Measurements from ENCODE around the gene LRRC55. TPM values are rescaled to one million over a fixed set of nuclear protein-coding genes. Genes with fewer than 3 reads are reported as not detected.

The LRRC55 gene
- polyA plus RNA-seq, 1 experiment, result not detected

GRCh38 chr11:57140568-57140967, 41.2 kb upstream of the LRRC55 start:
- Histone ChIP-seq H3K4me3 (ENCODE audit: low read depth, low read length) (no peak overlapping the region), H3K27ac (ENCODE audit: low read depth, low read length) (no peak overlapping the region), H3K9me3 (ENCODE audit: control insufficient read depth, insufficient read depth, low read length) (no peaks in the 10 kb centered on the region), H3K27me3 (ENCODE audit: control insufficient read depth, insufficient read depth, low read length) (peaks cover 2% of the 10 kb centered on the region)
- ChIA-PET CTCF (interaction anchor here (1.4 kb wide), 1 partner anchor 109 kb away, joined by 9 read pairs; no protein-coding TSS in a partner anchor), POLR2A (no interaction called here)
- no peak for TF ChIP-seq CTCF (IDR thresholded peaks at IDR 0.05; ENCODE audit: low read depth, low read length)
- no peak for DNase-seq (ENCODE audit: low read depth, low spot score)

DNA sequence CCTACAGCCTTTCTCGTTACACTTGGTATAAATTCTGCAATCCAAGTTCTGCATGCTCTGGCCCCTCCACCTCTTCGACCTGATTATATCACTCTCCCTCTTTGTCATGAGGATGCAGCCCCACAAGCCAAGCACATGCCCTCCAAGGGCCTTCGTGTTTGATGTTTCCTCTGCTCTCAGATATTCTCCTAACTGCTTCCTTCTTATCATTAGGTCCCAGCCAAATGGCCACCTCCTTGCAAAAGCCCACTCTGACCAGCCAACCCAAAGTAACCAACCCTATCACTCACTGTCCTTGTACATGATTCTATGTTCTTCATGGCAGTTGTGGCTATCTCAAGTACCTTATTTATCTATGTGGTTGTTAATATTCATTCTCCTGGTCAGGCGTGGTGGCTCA, 38.3 kb upstream of the LRRC55 start:
- DNase-seq (ENCODE audit: low read depth, low spot score), result no peak
- Histone ChIP-seq H3K4me3 (ENCODE audit: low read depth, low read length) (no peak overlapping the region), H3K9me3 (ENCODE audit: control insufficient read depth, insufficient read depth, low read length) (no peaks in the 10 kb centered on the region), H3K27me3 (ENCODE audit: control insufficient read depth, insufficient read depth, low read length) (no peaks in the 10 kb centered on the region), H3K27ac (ENCODE audit: low read depth, low read length) (no peak overlapping the region)
- TF ChIP-seq CTCF (IDR thresholded peaks at IDR 0.05; ENCODE audit: low read depth, low read length), result no peak
- CTCF ChIA-PET, result interaction anchor here (0.7 kb wide), 1 partner anchor 113 kb away, joined by 3 read pairs; no protein-coding TSS in a partner anchor
- POLR2A ChIA-PET, result no interaction called here

DNA sequence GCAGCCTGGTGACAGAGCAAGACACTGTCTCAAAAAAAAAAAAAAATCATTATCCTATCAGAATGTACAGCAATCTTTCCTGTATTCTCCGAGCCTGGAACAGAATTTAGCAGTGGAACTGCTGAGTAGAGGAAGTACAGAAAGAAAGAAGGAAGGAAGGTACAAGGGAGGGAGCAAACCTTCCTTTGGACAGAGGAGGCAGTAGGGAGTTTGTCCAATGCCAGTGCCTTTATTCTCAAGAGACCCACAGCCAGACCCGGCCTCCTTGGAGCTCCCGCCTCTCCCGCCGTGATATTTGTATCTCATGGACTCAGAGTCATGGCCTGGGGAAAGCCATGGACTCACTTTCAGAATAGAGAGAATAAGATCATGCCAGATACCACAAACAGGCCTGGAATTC, 37.7 kb upstream of the LRRC55 start:
- no peak for DNase-seq (ENCODE audit: low read depth, low spot score)
- ChIA-PET POLR2A (no interaction called here), CTCF (interaction anchor here (0.7 kb wide), 1 partner anchor 112 kb away, joined by 3 read pairs; no protein-coding TSS in a partner anchor)
- Histone ChIP-seq H3K27me3 (ENCODE audit: control insufficient read depth, insufficient read depth, low read length) (no peaks in the 10 kb centered on the region), H3K9me3 (ENCODE audit: control insufficient read depth, insufficient read depth, low read length) (no peaks in the 10 kb centered on the region), H3K27ac (ENCODE audit: low read depth, low read length) (no peak overlapping the region), H3K4me3 (ENCODE audit: low read depth, low read length) (no peak overlapping the region)
- TF ChIP-seq CTCF (IDR thresholded peaks at IDR 0.05; ENCODE audit: low read depth, low read length), result no peak

- DNase-seq (ENCODE audit: low read depth, low spot score), result no peak
- Histone ChIP-seq H3K9me3 (ENCODE audit: control insufficient read depth, insufficient read depth, low read length) (no peaks in the 10 kb centered on the region), H3K4me3 (ENCODE audit: low read depth, low read length) (no peak overlapping the region), H3K27me3 (ENCODE audit: control insufficient read depth, insufficient read depth, low read length) (no peaks in the 10 kb centered on the region), H3K27ac (ENCODE audit: low read depth, low read length) (no peak overlapping the region)
- POLR2A ChIA-PET, result no interaction called here
- CTCF ChIA-PET, result no interaction called here
- no peak for TF ChIP-seq CTCF (IDR thresholded peaks at IDR 0.05; ENCODE audit: low read depth, low read length)
Measured at GRCh38 chr11:57144531-57145320, 37.0 kb upstream of the LRRC55 start.

DNA sequence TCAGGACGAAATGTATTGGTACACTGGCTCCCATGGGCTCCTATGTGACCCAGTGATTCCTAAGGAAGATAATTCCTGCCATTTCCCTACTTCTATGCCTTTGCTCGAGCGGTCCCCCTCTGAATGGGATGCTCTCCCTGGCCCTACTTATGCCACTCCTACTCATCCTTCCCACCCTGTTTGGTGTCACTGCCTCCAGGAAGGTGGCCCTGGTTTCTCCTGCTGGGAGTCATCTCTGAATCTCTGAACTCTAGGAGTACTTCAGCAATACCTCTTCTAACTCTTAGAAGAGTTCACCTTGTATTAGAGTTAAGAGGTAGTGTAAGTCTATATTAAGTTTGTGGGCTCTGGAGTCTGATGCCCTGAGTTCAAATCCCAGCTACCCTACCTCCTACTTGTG, 35.5 kb upstream of the LRRC55 start:
- TF ChIP-seq CTCF (IDR thresholded peaks at IDR 0.05; ENCODE audit: low read depth, low read length), result no peak
- DNase-seq (ENCODE audit: low read depth, low spot score), result no peak
- no peaks in the 10 kb centered on the region for H3K9me3 ChIP-seq (ENCODE audit: control insufficient read depth, insufficient read depth, low read length)
- POLR2A ChIA-PET, result no interaction called here
- H3K4me3 ChIP-seq (ENCODE audit: low read depth, low read length), result no peak overlapping the region
- H3K27me3 ChIP-seq (ENCODE audit: control insufficient read depth, insufficient read depth, low read length), result no peaks in the 10 kb centered on the region
- no peak overlapping the region for H3K27ac ChIP-seq (ENCODE audit: low read depth, low read length)
- CTCF ChIA-PET, result no interaction called here
